Endothelial cell of umbilical vein (primary cell): ENCODE data around the gene B3GALT6. TPM values are rescaled to one million over a fixed set of nuclear protein-coding genes. Genes with fewer than 3 reads are reported as not detected.
A peak's percentile ranks its signal among the peaks of the same experiment; 100 is the strongest.

Experiments used
- BruUV-seq: library from RNA; stranded (reverse); fragments of 400-500 nt; replicated peaks from 2 replicates; lab custom pipeline; 2021; lab: Mats Ljungman, UMichigan
- CTCF ChIA-PET: fragments of 300-600, 350-600 bp; sonication (Branson Sonifier 250); formaldehyde crosslinking; loops from one replicate; lab custom pipeline; 2021; ENCODE audit warnings: antibody characterized with exemption, inconsistent platforms; lab: Charles Lee
- POLR2A ChIA-PET: fragments of 300-600, 350-600 bp; sonication (Branson Sonifier 250); formaldehyde crosslinking; loops from one replicate; lab custom pipeline; 2021; ENCODE audit warnings: antibody characterized with exemption, inconsistent platforms; lab: Charles Lee
- DNase-seq: peaks from one replicate; pipeline ENCODE4 v3.0.0-alpha.2; 2011; ENCODE audit warnings: low read depth, low spot score
- FAIRE-seq: peaks from 2 replicates; lab custom pipeline; 2011; peaks lifted over from hg19 to GRCh38; lab: Jason Lieb, UNC
- H2AFZ ChIP-seq: 2 replicates; pipeline ENCODE4 v1.6.0; 2012; ENCODE audit warnings: low read depth, low read length, control low read depth, inconsistent platforms
- H3K27ac ChIP-seq: 2 replicates; pipeline ENCODE4 v1.5.1; 2011; ENCODE audit warnings: low read depth, mild to moderate bottlenecking, control low read depth, low read length, moderate library complexity; ENCODE audit not compliant: insufficient read depth
- H3K27me3 ChIP-seq, 2 experiments: 2 replicates each; pipeline versions ENCODE4 v1.6.0 to v1.6.1; 2011; ENCODE audit warnings: low read length in 2 of 2, mixed read lengths in 1 of 2; ENCODE audit not compliant: control insufficient read depth in 2 of 2, insufficient read depth in 2 of 2
- H3K36me3 ChIP-seq, 2 experiments: 2 replicates in 1 of 2; 3 replicates in 1 of 2; pipeline ENCODE4 v1.5.1; 2011; ENCODE audit warnings: low read length in 2 of 2, mild to moderate bottlenecking in 1 of 2, moderate library complexity in 1 of 2; ENCODE audit not compliant: control insufficient read depth in 2 of 2, insufficient read depth in 2 of 2; ENCODE audit errors: extremely low read depth in 1 of 2
- H3K4me1 ChIP-seq: 3 replicates; pipeline ENCODE4 v1.5.1; 2011; ENCODE audit warnings: mild to moderate bottlenecking, low read length; ENCODE audit not compliant: control insufficient read depth, insufficient read depth; ENCODE audit errors: extremely low read depth
- H3K4me2 ChIP-seq: 2 replicates; pipeline ENCODE4 v1.6.1; 2011; ENCODE audit warnings: low read length, control low read depth, mixed read lengths; ENCODE audit not compliant: insufficient read depth
- H3K4me3 ChIP-seq, 3 experiments: fragments of 200-600 bp in 1 of 3; sonication (generic), shearing (Covaris generic) in 1 of 3; replicated peaks in 1 of 3; 2 replicates each; pipeline ENCODE4 v1.5.1; 2011 to 2016; ENCODE audit warnings: control low read depth in 3 of 3, low read length in 3 of 3, mild to moderate bottlenecking in 2 of 3, inconsistent platforms in 1 of 3, low read depth in 1 of 3, moderate library complexity in 1 of 3; ENCODE audit not compliant: insufficient read depth in 1 of 3
- H3K79me2 ChIP-seq: 2 replicates; pipeline ENCODE4 v1.6.0; 2012; ENCODE audit warnings: low read length, inconsistent platforms; ENCODE audit not compliant: control insufficient read depth, insufficient read depth
- H3K9ac ChIP-seq: replicated peaks from 2 replicates; pipeline ENCODE3; 2011; ENCODE audit warnings: low read length, control low read depth; ENCODE audit not compliant: insufficient read depth; ENCODE audit errors: extremely low read depth
- H3K9me1 ChIP-seq: replicated peaks from 3 replicates; pipeline ENCODE4 v1.6.0; 2011; ENCODE audit warnings: mild to moderate bottlenecking, low read length; ENCODE audit not compliant: control insufficient read depth, insufficient read depth; ENCODE audit errors: extremely low read depth
- H3K9me3 ChIP-seq: replicated peaks from 2 replicates; pipeline ENCODE4 v1.5.1; 2012; ENCODE audit warnings: low read length, inconsistent platforms; ENCODE audit not compliant: control insufficient read depth, insufficient read depth
- H4K20me1 ChIP-seq: replicated peaks from 2 replicates; pipeline ENCODE3; 2011; ENCODE audit warnings: mild to moderate bottlenecking, low read length; ENCODE audit not compliant: control insufficient read depth, insufficient read depth; ENCODE audit errors: extremely low read depth
- EZH2 ChIP-seq: IDR thresholded peaks from 2 replicates; pipeline ENCODE4 v1.6.1; 2012; ENCODE audit warnings: borderline replicate concordance, low read depth, mild to moderate bottlenecking, moderate library complexity, low read length, inconsistent platforms; ENCODE audit not compliant: severe bottlenecking
- FOS ChIP-seq: IDR thresholded peaks from 2 replicates; pipeline ENCODE4 v1.6.1; 2011; ENCODE audit warnings: mild to moderate bottlenecking, low read length, moderate library complexity, borderline replicate concordance; ENCODE audit not compliant: insufficient read depth
- GATA2 ChIP-seq: IDR thresholded peaks from 2 replicates; pipeline ENCODE4 v1.7.0; 2011; ENCODE audit warnings: low read depth, mild to moderate bottlenecking, moderate library complexity, mixed read lengths, low read length; ENCODE audit not compliant: insufficient read length, insufficient read depth
- JUN ChIP-seq: IDR thresholded peaks from 2 replicates; pipeline ENCODE4 v1.6.1; 2011; ENCODE audit warnings: borderline replicate concordance, low read depth; ENCODE audit not compliant: insufficient read length, insufficient read depth
- MYC ChIP-seq: IDR thresholded peaks from one replicate; pipeline ENCODE4 v1.6.1; 2011; ENCODE audit warnings: mild to moderate bottlenecking, low read depth, low read length
- POLR2A ChIP-seq: IDR thresholded peaks from 2 replicates; pipeline ENCODE4 v1.6.1; 2012; ENCODE audit warnings: low read depth, mild to moderate bottlenecking, control low read depth, low read length
- POLR2AphosphoS5 ChIP-seq: IDR thresholded peaks from 2 replicates; pipeline ENCODE4 v1.6.1; 2012; ENCODE audit warnings: low read depth, mild to moderate bottlenecking, control low read depth, low read length, moderate library complexity; ENCODE audit not compliant: insufficient read depth
- dilution Hi-C: fragments of 300-500 bp; cut with MboI; formaldehyde crosslinking; loops from one replicate; pipeline ENCODE4 v1.15.0; 2019; ENCODE audit warnings: low sequenced_read_pairs; ENCODE audit not compliant: extremely low pct_ligation_motif_present
- intact Hi-C: fragments of 100-400 bp; cut with micrococcal nuclease; formaldehyde crosslinking; loops from one replicate; pipeline ENCODE4 v1.10.0; 2022
- polyA plus RNA-seq, 4 experiments: library from polyadenylated mRNA; depleted of rRNA in 3 of 4; stranded (reverse) in 3 of 4; unstranded in 1 of 4; fragments of >200 nt; gene quantifications; 2 replicates each; pipeline versions ENCODE4 v1.2.1 to v1.2.3, GENCODE V29; 2011 to 2012; ENCODE audit warnings: missing spikeins in 1 of 4
- total RNA-seq: library from RNA; stranded (reverse); gene quantifications from 2 replicates; pipeline ENCODE4 v1.2.3, GENCODE V29; 2021
- TF ChIP-seq, protein P1 (sequence below), 2 donors: IDR thresholded peaks; 1 replicate in 1 of 2; 2 replicates in 1 of 2; pipeline ENCODE4 v1.5.1; 2011; ENCODE audit warnings: low read length in 2 of 2, mild to moderate bottlenecking in 2 of 2, moderate library complexity in 2 of 2, control low read depth in 1 of 2, inconsistent platforms in 1 of 2, low read depth in 1 of 2; ENCODE audit not compliant: insufficient read depth in 1 of 2; ENCODE audit errors: extremely low read depth in 1 of 2
- TF ChIP-seq, protein P2 (sequence below): IDR thresholded peaks from 2 replicates; pipeline ENCODE4 v1.6.1; 2011; ENCODE audit not compliant: insufficient read depth, insufficient read length

B3GALT6 gene
- total and polyA plus RNA-seq, 2 donors (not counting 3 experiments of a cell fraction or from before 2014, with no cell fraction given), result 24.6 to 34.1 TPM

DNA sequence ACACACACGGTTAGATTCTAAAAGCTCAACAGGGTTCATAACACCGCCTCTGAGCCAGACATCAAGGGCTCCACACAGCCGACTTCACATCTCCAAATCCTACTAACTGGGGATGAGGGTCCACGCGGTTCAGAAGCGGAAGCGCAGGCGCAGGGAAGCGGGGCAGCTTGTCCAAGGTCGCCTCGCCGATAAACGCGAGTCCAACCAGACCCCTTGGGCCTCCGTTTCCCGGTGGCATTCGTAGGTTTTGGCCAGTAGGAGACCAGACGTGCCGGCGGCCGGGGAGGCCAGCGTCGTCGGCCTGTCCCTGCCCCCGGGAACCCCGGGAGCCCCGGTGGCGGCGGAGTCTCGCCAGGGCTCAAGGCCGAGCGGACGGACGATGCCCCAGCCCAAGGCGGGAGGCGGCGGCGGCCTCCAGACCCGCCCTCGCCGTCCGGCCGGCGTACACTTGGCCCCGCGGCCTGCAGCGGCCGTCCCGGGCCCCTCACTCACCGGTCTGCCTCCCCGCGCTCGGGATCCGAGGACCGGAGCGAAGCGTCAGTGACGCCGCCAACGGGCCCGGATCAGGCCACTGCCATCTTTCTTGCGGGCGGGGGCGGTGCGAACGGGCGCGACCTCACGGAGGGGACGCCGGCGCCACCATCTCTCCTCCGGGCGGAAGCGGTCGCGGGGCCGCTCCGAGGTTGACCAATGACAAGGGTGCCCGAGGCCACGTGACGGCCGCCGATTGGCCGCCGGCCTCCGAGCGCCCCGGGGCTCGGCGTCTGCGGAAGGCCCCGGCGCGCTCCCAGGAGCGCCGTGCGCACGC lies 433 bp upstream of the B3GALT6 start, which contains the start of gene SDF4:
TSS of gene SDF4 (minus strand) at position 602 of the 808 bp plus-strand sequence. CDS start 3,229 bp downstream, outside the sequence.
- peak within 1 kb of the TSS; percentile 4 for H2AFZ ChIP-seq
- H3K4me1 ChIP-seq, result peaks cover 6% of the 10 kb centered on the region
- H3K9me1 ChIP-seq, result no peaks in the 10 kb centered on the region
- peak within 1 kb of the TSS; percentile 69 for H3K9ac ChIP-seq
- no peaks in the 10 kb centered on the region for H4K20me1 ChIP-seq
- peak within 1 kb of the TSS; percentile 87 for H3K4me2 ChIP-seq
- ChIA-PET POLR2A (interaction anchor here (0.8 to 1.1 kb wide), 2 partner anchors 40 to 113 kb away, joined by 3 read pairs; no protein-coding TSS in a partner anchor), CTCF (interaction anchor here (0.6 to 3.7 kb wide), 8 partner anchors 19 to 247 kb away, joined by 3 to 43 read pairs (median 5); no protein-coding TSS in a partner anchor)
- H3K9me3 ChIP-seq, result no peaks in the 10 kb centered on the region
- BruUV-seq, result no TSS peak
- FAIRE-seq, result peak; percentile 93
- peaks cover 6 to 11% of the 10 kb centered on the region in 2 experiments for H3K36me3 ChIP-seq
- DNase-seq, result peak; percentile 97
- H3K4me3 ChIP-seq, result peak within 1 kb of the TSS; percentile 54 to 88 (median 80)
- dilution Hi-C loops, result no loop called here
- no peaks in the 10 kb centered on the region for H3K27me3 ChIP-seq
- TF ChIP-seq, protein P1, sequence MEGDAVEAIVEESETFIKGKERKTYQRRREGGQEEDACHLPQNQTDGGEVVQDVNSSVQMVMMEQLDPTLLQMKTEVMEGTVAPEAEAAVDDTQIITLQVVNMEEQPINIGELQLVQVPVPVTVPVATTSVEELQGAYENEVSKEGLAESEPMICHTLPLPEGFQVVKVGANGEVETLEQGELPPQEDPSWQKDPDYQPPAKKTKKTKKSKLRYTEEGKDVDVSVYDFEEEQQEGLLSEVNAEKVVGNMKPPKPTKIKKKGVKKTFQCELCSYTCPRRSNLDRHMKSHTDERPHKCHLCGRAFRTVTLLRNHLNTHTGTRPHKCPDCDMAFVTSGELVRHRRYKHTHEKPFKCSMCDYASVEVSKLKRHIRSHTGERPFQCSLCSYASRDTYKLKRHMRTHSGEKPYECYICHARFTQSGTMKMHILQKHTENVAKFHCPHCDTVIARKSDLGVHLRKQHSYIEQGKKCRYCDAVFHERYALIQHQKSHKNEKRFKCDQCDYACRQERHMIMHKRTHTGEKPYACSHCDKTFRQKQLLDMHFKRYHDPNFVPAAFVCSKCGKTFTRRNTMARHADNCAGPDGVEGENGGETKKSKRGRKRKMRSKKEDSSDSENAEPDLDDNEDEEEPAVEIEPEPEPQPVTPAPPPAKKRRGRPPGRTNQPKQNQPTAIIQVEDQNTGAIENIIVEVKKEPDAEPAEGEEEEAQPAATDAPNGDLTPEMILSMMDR (IDR thresholded peaks at IDR 0.05; ENCODE audit: extremely low read depth in 1 of 2, insufficient read depth in 1 of 2, low read depth in 1 of 2, low read length in 2 of 2), result no peak
- TF ChIP-seq EZH2 (no peak), MYC (no peak), POLR2AphosphoS5 (peak; percentile 82), JUN (no peak), POLR2A (peak; percentile 94), FOS (no peak), GATA2 (no peak)
- TF ChIP-seq, protein P2, sequence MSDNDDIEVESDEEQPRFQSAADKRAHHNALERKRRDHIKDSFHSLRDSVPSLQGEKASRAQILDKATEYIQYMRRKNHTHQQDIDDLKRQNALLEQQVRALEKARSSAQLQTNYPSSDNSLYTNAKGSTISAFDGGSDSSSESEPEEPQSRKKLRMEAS, result peak; percentile 85
- H3K79me2 ChIP-seq, result peaks cover 63% of the 10 kb centered on the region
- intact Hi-C loops, result loop anchor here (1.0 to 2.0 kb wide), 5 partner anchors 19 to 198 kb away; partner anchors contain the start of gene PUSL1
- H3K27ac ChIP-seq, result peak within 1 kb of the TSS; percentile 39
